ENCODE measurements around the gene SNAP25. TPM values are rescaled to one million over a fixed set of nuclear protein-coding genes. Genes with fewer than 3 reads are reported as not detected.

SNAP25 gene
- total and polyA plus RNA-seq, 10 donors = 0.04 to 0.80 (median 0.12) TPM; not detected in 6

- no peaks in the 10 kb centered on the region for H3K36me3 ChIP-seq
- peaks cover 0 to 5% (median 0%) of the 10 kb centered on the region in 8 donors for H3K9me3 ChIP-seq
- peaks cover 6 to 77% (median 44%) of the 10 kb centered on the region in 7 donors for H3K27me3 ChIP-seq (replicated peaks in 1 of 7)
- no peak overlapping the region for H3K27ac ChIP-seq
- DNase-seq = no peak
- peaks cover 4 to 25% (median 11%) of the 10 kb centered on the region in 6 donors for H3K4me1 ChIP-seq
- WGBS, 5 donors = 85 to 89% (median 86%) methylated on average over 4 of the region's 4 CpGs
- TF ChIP-seq POLR2AphosphoS5 (IDR thresholded peaks at IDR 0.05) (no peak), POLR2A (IDR thresholded peaks at IDR 0.05) (no peak), CTCF (IDR thresholded peaks at IDR 0.05 in 8 of 11, conservative IDR thresholded peaks at IDR 0.05 in 3 of 11) (no peak)
- H3K4me3 ChIP-seq = no peak overlapping the region
- intact Hi-C loops (cut with DNase I; ENCODE audit: low total_unique reads) = no loop called here
Observed at GRCh38 chr20:10219993-10220750, 1.5 kb downstream of the SNAP25 start.

- no peak overlapping the region for H3K4me3 ChIP-seq
- peaks cover 0 to 5% (median 0%) of the 10 kb centered on the region in 8 donors for H3K9me3 ChIP-seq
- peaks cover 4 to 25% (median 11%) of the 10 kb centered on the region in 6 donors for H3K4me1 ChIP-seq
- peaks cover 6 to 70% (median 44%) of the 10 kb centered on the region in 7 donors for H3K27me3 ChIP-seq (replicated peaks in 1 of 7)
- TF ChIP-seq POLR2AphosphoS5 (IDR thresholded peaks at IDR 0.05) = no peak
- no peak for TF ChIP-seq CTCF (IDR thresholded peaks at IDR 0.05 in 8 of 11, conservative IDR thresholded peaks at IDR 0.05 in 3 of 11)
- TF ChIP-seq POLR2A (IDR thresholded peaks at IDR 0.05) = no peak
- H3K27ac ChIP-seq = no peak overlapping the region
- 76 to 87% (median 81%) methylated on average over 6 of the region's 6 CpGs for WGBS, 5 donors
- DNase-seq = no peak
- H3K36me3 ChIP-seq = no peaks in the 10 kb centered on the region
- intact Hi-C loops (cut with DNase I; ENCODE audit: low total_unique reads) = no loop called here
Observed at GRCh38 chr20:10221021-10221420, 2.4 kb downstream of the SNAP25 start.

GRCh38 chr20:10225439-10226060, 6.9 kb downstream of the SNAP25 start:
- intact Hi-C loops (cut with DNase I; ENCODE audit: low total_unique reads) = no loop called here
- Histone ChIP-seq H3K4me1 (no peaks in the 10 kb centered on the region), H3K4me3 (no peak overlapping the region), H3K36me3 (no peaks in the 10 kb centered on the region), H3K27me3 (replicated peaks in 1 of 7) (peaks cover 0 to 25% (median 6%) of the 10 kb centered on the region in 7 donors), H3K27ac (no peak overlapping the region), H3K9me3 (no peaks in the 10 kb centered on the region)
- 62 to 88% (median 70%) methylated on average over 1 of the region's 1 CpG for WGBS, 5 donors
- TF ChIP-seq POLR2AphosphoS5 (IDR thresholded peaks at IDR 0.05) = no peak
- TF ChIP-seq POLR2A (IDR thresholded peaks at IDR 0.05) = no peak
- TF ChIP-seq CTCF (IDR thresholded peaks at IDR 0.05 in 8 of 11, conservative IDR thresholded peaks at IDR 0.05 in 3 of 11) = no peak
- no peak for DNase-seq

GRCh38 chr20:10228330-10228729, 9.7 kb downstream of the SNAP25 start:
- 70 to 84% (median 75%) methylated on average over 2 of the region's 2 CpGs for WGBS, 5 donors
- no peaks in the 10 kb centered on the region for H3K27me3 ChIP-seq (replicated peaks in 1 of 7)
- no peak for DNase-seq
- H3K36me3 ChIP-seq = no peaks in the 10 kb centered on the region
- intact Hi-C loops (cut with DNase I; ENCODE audit: low total_unique reads) = no loop called here
- H3K4me1 ChIP-seq = no peaks in the 10 kb centered on the region
- TF ChIP-seq POLR2AphosphoS5 (IDR thresholded peaks at IDR 0.05) = no peak
- no peak overlapping the region for H3K4me3 ChIP-seq
- H3K9me3 ChIP-seq = no peaks in the 10 kb centered on the region
- no peak overlapping the region for H3K27ac ChIP-seq
